ENCODE data around the gene RFC2. TPM values are rescaled to one million over a fixed set of nuclear protein-coding genes. Genes with fewer than 3 reads are reported as not detected.

Gene RFC2
- total RNA-seq, 4 donors from 2014 or later: 8.2 to 15.2 (median 12.7) TPM

GRCh38 chr7:74284781-74285259 lies 30.6 kb upstream of the RFC2 start:
- TF ChIP-seq CTCF (IDR thresholded peaks at IDR 0.05 in 4 of 5, conservative IDR thresholded peaks at IDR 0.05 in 1 of 5): no peak
- no peak for TF ChIP-seq POLR2A (IDR thresholded peaks at IDR 0.05)
- in situ Hi-C loops (cut with MboI; ENCODE audit: low sequenced_read_pairs in 4 of 4): no loop called here
- no peak for ATAC-seq
- H3K4me1 ChIP-seq: peaks cover 5 to 15% of the 10 kb centered on the region in 2 donors
- no peak overlapping the region for H3K27ac ChIP-seq
- intact Hi-C loops (cut with DNase I; ENCODE audit: low total_unique reads): loop anchor here (5.0 kb wide), 1 partner anchor 87 kb away; no protein-coding TSS in a partner anchor
- DNase-seq: no peak
- no peaks in the 10 kb centered on the region for H3K36me3 ChIP-seq
- H3K27me3 ChIP-seq: no peaks in the 10 kb centered on the region
- H3K9me3 ChIP-seq: no peaks in the 10 kb centered on the region
- no peak overlapping the region for H3K4me3 ChIP-seq

- Histone ChIP-seq H3K27ac (no peak overlapping the region), H3K4me1 (peaks cover 5 to 12% of the 10 kb centered on the region in 2 donors), H3K36me3 (no peaks in the 10 kb centered on the region), H3K4me3 (no peak overlapping the region), H3K9me3 (no peaks in the 10 kb centered on the region), H3K27me3 (no peaks in the 10 kb centered on the region)
- ATAC-seq: no peak
- no peak for DNase-seq
- intact Hi-C loops (cut with DNase I; ENCODE audit: low total_unique reads) (no loop called here), in situ Hi-C loops (cut with MboI; ENCODE audit: low sequenced_read_pairs in 4 of 4) (no loop called here)
- no peak for TF ChIP-seq CTCF (IDR thresholded peaks at IDR 0.05 in 4 of 5, conservative IDR thresholded peaks at IDR 0.05 in 1 of 5)
- TF ChIP-seq POLR2A (IDR thresholded peaks at IDR 0.05): no peak
These were observed 29.8 kb upstream of the RFC2 start for GRCh38 chr7:74283858-74284447.

- intact Hi-C loops (cut with DNase I; ENCODE audit: low total_unique reads): no loop called here
- DNase-seq: no peak
- H3K27ac ChIP-seq: no peak overlapping the region
These were observed 28.7 kb upstream of the RFC2 start for GRCh38 chr7:74282748-74283459.

GRCh38 chr7:74280985-74281384 lies 26.8 kb upstream of the RFC2 start:
- Histone ChIP-seq H3K36me3 (no peaks in the 10 kb centered on the region), H3K4me1 (no peaks in the 10 kb centered on the region), H3K27ac (no peak overlapping the region), H3K4me3 (no peak overlapping the region), H3K27me3 (no peaks in the 10 kb centered on the region), H3K9me3 (no peaks in the 10 kb centered on the region)
- no peak for ATAC-seq
- intact Hi-C loops (cut with DNase I; ENCODE audit: low total_unique reads) (no loop called here), in situ Hi-C loops (cut with MboI; ENCODE audit: low sequenced_read_pairs in 4 of 4) (no loop called here)
- no peak for DNase-seq
- TF ChIP-seq CTCF (IDR thresholded peaks at IDR 0.05 in 4 of 5, conservative IDR thresholded peaks at IDR 0.05 in 1 of 5) (no peak), POLR2A (IDR thresholded peaks at IDR 0.05) (no peak)

More at GRCh38 chr7:74282748-74283459, 28.7 kb upstream of the RFC2 start:
- Histone ChIP-seq H3K9me3 (no peaks in the 10 kb centered on the region), H3K4me3 (no peak overlapping the region), H3K27me3 (no peaks in the 10 kb centered on the region), H3K36me3 (no peaks in the 10 kb centered on the region), H3K4me1 (peaks cover under 1 to 2% of the 10 kb centered on the region in 2 donors)
- no peak for TF ChIP-seq CTCF (IDR thresholded peaks at IDR 0.05 in 4 of 5, conservative IDR thresholded peaks at IDR 0.05 in 1 of 5)
- TF ChIP-seq POLR2A (IDR thresholded peaks at IDR 0.05): no peak
- ATAC-seq: no peak
- in situ Hi-C loops (cut with MboI; ENCODE audit: low sequenced_read_pairs in 4 of 4): no loop called here
